ENCODE measurements around the gene BOLA1.

DNA sequence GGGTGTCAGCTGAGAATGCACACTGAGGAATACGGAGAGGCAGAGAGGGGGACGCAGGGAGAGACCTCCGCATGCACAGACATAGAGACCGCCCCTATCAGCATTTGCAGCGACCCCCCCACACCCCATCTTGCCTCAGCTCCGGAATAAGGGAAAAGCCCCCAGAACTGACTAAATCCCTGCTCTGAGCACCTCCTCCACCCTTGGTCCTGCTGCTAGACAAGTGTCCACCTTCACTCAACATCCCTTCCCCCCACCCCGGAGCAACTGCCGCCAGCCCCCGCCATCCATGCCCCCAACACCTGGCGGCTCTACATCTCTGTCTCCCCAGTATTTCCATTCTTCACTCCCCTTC, 17.5 kb downstream of the BOLA1 start:
- TF ChIP-seq, protein P1, sequence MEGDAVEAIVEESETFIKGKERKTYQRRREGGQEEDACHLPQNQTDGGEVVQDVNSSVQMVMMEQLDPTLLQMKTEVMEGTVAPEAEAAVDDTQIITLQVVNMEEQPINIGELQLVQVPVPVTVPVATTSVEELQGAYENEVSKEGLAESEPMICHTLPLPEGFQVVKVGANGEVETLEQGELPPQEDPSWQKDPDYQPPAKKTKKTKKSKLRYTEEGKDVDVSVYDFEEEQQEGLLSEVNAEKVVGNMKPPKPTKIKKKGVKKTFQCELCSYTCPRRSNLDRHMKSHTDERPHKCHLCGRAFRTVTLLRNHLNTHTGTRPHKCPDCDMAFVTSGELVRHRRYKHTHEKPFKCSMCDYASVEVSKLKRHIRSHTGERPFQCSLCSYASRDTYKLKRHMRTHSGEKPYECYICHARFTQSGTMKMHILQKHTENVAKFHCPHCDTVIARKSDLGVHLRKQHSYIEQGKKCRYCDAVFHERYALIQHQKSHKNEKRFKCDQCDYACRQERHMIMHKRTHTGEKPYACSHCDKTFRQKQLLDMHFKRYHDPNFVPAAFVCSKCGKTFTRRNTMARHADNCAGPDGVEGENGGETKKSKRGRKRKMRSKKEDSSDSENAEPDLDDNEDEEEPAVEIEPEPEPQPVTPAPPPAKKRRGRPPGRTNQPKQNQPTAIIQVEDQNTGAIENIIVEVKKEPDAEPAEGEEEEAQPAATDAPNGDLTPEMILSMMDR (IDR thresholded peaks at IDR 0.05; ENCODE audit: borderline replicate concordance, extremely low read depth, low read length, poor library complexity, severe bottlenecking), result no peak
- TF ChIP-seq EZH2 (IDR thresholded peaks at IDR 0.05; ENCODE audit: borderline replicate concordance, low read depth, low read length, severe bottlenecking), result no peak
